ENCODE data around the gene SLC17A7. TPM values are rescaled to one million over a fixed set of nuclear protein-coding genes. Genes with fewer than 3 reads are reported as not detected.

The SLC17A7 gene
- total RNA-seq, 1 experiment from 2014 or later, result 1.8 TPM

DNA sequence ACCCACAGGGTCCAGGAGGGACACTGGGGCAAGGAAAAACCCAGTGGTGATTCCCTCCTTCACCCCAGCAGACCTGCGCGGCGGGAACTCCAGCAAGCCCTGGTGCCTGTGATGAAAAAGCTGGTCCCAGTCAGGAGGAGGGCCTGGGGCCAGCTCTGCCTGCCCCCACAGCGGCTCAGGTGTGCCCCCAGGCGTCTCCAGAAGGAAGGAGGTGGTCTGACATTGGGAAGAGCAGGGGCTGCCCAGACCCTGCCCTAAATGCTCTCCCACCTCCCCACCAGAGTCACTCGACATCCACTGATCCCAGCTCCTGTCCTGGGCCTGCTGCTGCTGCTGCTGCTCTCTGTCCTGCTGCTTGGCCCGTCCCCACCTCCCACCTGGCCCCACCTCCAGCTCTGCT is 24.2 kb downstream of the SLC17A7 start:
- BruUV-seq (replicated peaks), result no TSS peak
- no peak overlapping the region for H3K27ac ChIP-seq (ENCODE audit: low read depth, low read length)
- H2AFZ ChIP-seq (ENCODE audit: low read depth, low read length, poor library complexity, severe bottlenecking), result no peak overlapping the region
- H3K36me3 ChIP-seq (ENCODE audit: control insufficient read depth in 1 of 2, insufficient read depth in 2 of 2, low read length in 2 of 2), result no peaks in the 10 kb centered on the region
- RAD21 ChIA-PET (ENCODE audit: low non-redundant PET in 1 of 2, low total read pairs in 2 of 2, uncharacterized antibody in 2 of 2, unreplicated experiment in 2 of 2), result interaction anchor here in 1 of 2 experiments (0.6 kb wide), 1 partner anchor 13 kb away, joined by 4 read pairs; no protein-coding TSS in a partner anchor
- H3K9me2 ChIP-seq (ENCODE audit: insufficient read depth), result no peaks in the 10 kb centered on the region
- ATAC-seq (no peak), DNase-seq (ENCODE audit: low read depth, low spot score) (no peak)
- POLR2A ChIA-PET, result no interaction called here
- no peak overlapping the region for H3K4me2 ChIP-seq (ENCODE audit: low read length)
- CTCF ChIA-PET, result no interaction called here
- TF ChIP-seq EGR1 (IDR thresholded peaks at IDR 0.05; ENCODE audit: low read depth) (no peak), JUND (IDR thresholded peaks at IDR 0.05) (no peak)
- TF ChIP-seq, protein P1, sequence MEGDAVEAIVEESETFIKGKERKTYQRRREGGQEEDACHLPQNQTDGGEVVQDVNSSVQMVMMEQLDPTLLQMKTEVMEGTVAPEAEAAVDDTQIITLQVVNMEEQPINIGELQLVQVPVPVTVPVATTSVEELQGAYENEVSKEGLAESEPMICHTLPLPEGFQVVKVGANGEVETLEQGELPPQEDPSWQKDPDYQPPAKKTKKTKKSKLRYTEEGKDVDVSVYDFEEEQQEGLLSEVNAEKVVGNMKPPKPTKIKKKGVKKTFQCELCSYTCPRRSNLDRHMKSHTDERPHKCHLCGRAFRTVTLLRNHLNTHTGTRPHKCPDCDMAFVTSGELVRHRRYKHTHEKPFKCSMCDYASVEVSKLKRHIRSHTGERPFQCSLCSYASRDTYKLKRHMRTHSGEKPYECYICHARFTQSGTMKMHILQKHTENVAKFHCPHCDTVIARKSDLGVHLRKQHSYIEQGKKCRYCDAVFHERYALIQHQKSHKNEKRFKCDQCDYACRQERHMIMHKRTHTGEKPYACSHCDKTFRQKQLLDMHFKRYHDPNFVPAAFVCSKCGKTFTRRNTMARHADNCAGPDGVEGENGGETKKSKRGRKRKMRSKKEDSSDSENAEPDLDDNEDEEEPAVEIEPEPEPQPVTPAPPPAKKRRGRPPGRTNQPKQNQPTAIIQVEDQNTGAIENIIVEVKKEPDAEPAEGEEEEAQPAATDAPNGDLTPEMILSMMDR (IDR thresholded peaks at IDR 0.05 in 2 of 3, conservative IDR thresholded peaks at IDR 0.05 in 1 of 3; ENCODE audit: borderline replicate concordance in 1 of 3, insufficient read depth in 1 of 3, low read depth in 2 of 3, low read length in 2 of 3), result no peak
- TF ChIP-seq, protein P2, sequence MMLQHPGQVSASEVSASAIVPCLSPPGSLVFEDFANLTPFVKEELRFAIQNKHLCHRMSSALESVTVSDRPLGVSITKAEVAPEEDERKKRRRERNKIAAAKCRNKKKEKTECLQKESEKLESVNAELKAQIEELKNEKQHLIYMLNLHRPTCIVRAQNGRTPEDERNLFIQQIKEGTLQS (IDR thresholded peaks at IDR 0.05), result no peak
- TF ChIP-seq, protein P3, sequence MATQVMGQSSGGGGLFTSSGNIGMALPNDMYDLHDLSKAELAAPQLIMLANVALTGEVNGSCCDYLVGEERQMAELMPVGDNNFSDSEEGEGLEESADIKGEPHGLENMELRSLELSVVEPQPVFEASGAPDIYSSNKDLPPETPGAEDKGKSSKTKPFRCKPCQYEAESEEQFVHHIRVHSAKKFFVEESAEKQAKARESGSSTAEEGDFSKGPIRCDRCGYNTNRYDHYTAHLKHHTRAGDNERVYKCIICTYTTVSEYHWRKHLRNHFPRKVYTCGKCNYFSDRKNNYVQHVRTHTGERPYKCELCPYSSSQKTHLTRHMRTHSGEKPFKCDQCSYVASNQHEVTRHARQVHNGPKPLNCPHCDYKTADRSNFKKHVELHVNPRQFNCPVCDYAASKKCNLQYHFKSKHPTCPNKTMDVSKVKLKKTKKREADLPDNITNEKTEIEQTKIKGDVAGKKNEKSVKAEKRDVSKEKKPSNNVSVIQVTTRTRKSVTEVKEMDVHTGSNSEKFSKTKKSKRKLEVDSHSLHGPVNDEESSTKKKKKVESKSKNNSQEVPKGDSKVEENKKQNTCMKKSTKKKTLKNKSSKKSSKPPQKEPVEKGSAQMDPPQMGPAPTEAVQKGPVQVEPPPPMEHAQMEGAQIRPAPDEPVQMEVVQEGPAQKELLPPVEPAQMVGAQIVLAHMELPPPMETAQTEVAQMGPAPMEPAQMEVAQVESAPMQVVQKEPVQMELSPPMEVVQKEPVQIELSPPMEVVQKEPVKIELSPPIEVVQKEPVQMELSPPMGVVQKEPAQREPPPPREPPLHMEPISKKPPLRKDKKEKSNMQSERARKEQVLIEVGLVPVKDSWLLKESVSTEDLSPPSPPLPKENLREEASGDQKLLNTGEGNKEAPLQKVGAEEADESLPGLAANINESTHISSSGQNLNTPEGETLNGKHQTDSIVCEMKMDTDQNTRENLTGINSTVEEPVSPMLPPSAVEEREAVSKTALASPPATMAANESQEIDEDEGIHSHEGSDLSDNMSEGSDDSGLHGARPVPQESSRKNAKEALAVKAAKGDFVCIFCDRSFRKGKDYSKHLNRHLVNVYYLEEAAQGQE (IDR thresholded peaks at IDR 0.05; ENCODE audit: low read depth), result no peak
- H3K79me2 ChIP-seq (ENCODE audit: insufficient read depth, low read length), result no peaks in the 10 kb centered on the region
- H3K9me3 ChIP-seq (ENCODE audit: control insufficient read depth in 1 of 2, insufficient read depth in 1 of 2, low read depth in 1 of 2, low read length in 2 of 2), result no peaks in the 10 kb centered on the region
- H3K27me3 ChIP-seq (ENCODE audit: insufficient read depth, low read length), result peaks cover 20% of the 10 kb centered on the region; the same call in 1 of the 2 replicates
- H3K4me3 ChIP-seq (replicated peaks in 1 of 2; ENCODE audit: low read depth in 1 of 2, low read length in 2 of 2), result no peak overlapping the region
- no peak overlapping the region for H3K9ac ChIP-seq (ENCODE audit: low read length)
- peaks cover 0 to 5% of the 10 kb centered on the region in 2 experiments; a peak in 1 of 4 replicates for H3K4me1 ChIP-seq (ENCODE audit: control insufficient read depth in 1 of 2, insufficient read depth in 2 of 2, low read length in 2 of 2)
- intact Hi-C loops (cut with micrococcal nuclease), result no loop called here
- no peaks in the 10 kb centered on the region for H4K20me1 ChIP-seq (ENCODE audit: insufficient read depth)
